GM12878 (cell line): ENCODE results near the gene METRN. TPM values are rescaled to one million over a fixed set of nuclear protein-coding genes. Genes with fewer than 3 reads are reported as not detected.

ENCODE experiments used
- ATAC-seq: fragments of 200-7000 bp; cut with Tn5 transposase; 3 replicates; pipeline ENCODE4 v1.9.1; 2020; ENCODE audit warnings: mild to moderate bottlenecking, moderate library complexity
- BruUV-seq: library from RNA; stranded (reverse); fragments of 400-500 nt; replicated peaks from 2 replicates; lab custom pipeline; 2021; lab: Mats Ljungman, UMichigan
- CTCF ChIA-PET: fragments of 300-600 bp; sonication (Branson Sonifier 250); formaldehyde crosslinking; extraction: SDS; loops from one replicate; lab custom pipeline; 2021; ENCODE audit warnings: inconsistent platforms; lab: Yijun Ruan, JAX
- POLR2A ChIA-PET: fragments of 350-600 bp; formaldehyde crosslinking; extraction: SDS; loops from one replicate; lab custom pipeline; 2021; ENCODE audit warnings: inconsistent platforms; lab: Charles Lee
- RAD21 ChIA-PET: fragments of 300-600 bp; sonication (Branson Sonifier 250); formaldehyde crosslinking; loops from one replicate; lab custom pipeline; 2023; ENCODE audit warnings: antibody characterized with exemption; ENCODE audit not compliant: unreplicated experiment; lab: Charles Lee
- SMC1A ChIA-PET: fragments of 300-600 bp; sonication (Branson Sonifier 250); formaldehyde crosslinking; loops from one replicate; lab custom pipeline; 2023; ENCODE audit not compliant: unreplicated experiment, uncharacterized antibody; lab: Charles Lee
- DNase-seq: peaks from one replicate; pipeline ENCODE4 v3.0.0-alpha.2; 2011; ENCODE audit warnings: low read depth, low spot score
- FAIRE-seq: peaks from 3 replicates; lab custom pipeline; 2011; peaks lifted over from hg19 to GRCh38; lab: Jason Lieb, UNC
- H2AFZ ChIP-seq: 2 replicates; pipeline ENCODE4 v1.6.0; 2011; ENCODE audit warnings: low read depth, low read length, control low read depth; ENCODE audit not compliant: control insufficient read depth
- H3K27ac ChIP-seq: 2 replicates; pipeline ENCODE4 v1.5.1; 2011; ENCODE audit warnings: control low read depth; ENCODE audit not compliant: control insufficient read depth, insufficient read depth
- H3K27me3 ChIP-seq, 2 experiments: replicated peaks in 1 of 2; 2 replicates each; pipeline versions ENCODE4 v1.6.0 to v1.6.1; 2011; ENCODE audit warnings: low read length in 1 of 2; ENCODE audit not compliant: control insufficient read depth in 2 of 2, insufficient read depth in 2 of 2
- H3K36me3 ChIP-seq, 2 experiments: 2 replicates each; pipeline ENCODE4 v1.5.1; 2011; ENCODE audit warnings: low read length in 1 of 2; ENCODE audit not compliant: control insufficient read depth in 2 of 2, insufficient read depth in 2 of 2
- H3K4me1 ChIP-seq: 2 replicates; pipeline ENCODE4 v1.6.1; 2011; ENCODE audit warnings: mild to moderate bottlenecking, low read length, moderate library complexity, mixed read lengths; ENCODE audit not compliant: control insufficient read depth, insufficient read depth
- H3K4me2 ChIP-seq: 2 replicates; pipeline ENCODE4 v1.6.0; 2011; ENCODE audit warnings: control low read depth; ENCODE audit not compliant: control insufficient read depth, insufficient read depth
- H3K4me3 ChIP-seq: fragments of 200-600 bp; sonication (generic); 2 replicates; pipeline ENCODE4 v1.5.1; 2016
- H3K79me2 ChIP-seq: 2 replicates; pipeline ENCODE4 v1.6.0; 2011; ENCODE audit warnings: low read length; ENCODE audit not compliant: control insufficient read depth, insufficient read depth
- H3K9ac ChIP-seq: 2 replicates; pipeline ENCODE4 v1.8.0; 2011; ENCODE audit warnings: low read length, control low read depth, mixed read lengths; ENCODE audit not compliant: control insufficient read depth, insufficient read depth
- H3K9me3 ChIP-seq: replicated peaks from 3 replicates; pipeline ENCODE4 v1.5.1; 2011; ENCODE audit warnings: mild to moderate bottlenecking, low read length; ENCODE audit not compliant: control insufficient read depth, insufficient read depth
- H4K20me1 ChIP-seq: 2 replicates; pipeline ENCODE4 v1.6.0; 2011; ENCODE audit not compliant: control insufficient read depth, insufficient read depth
- ASH2L ChIP-seq: fragments of 300-600, 200-600 bp; sonication (generic); IDR thresholded peaks from 2 replicates; pipeline ENCODE4 v1.6.1; 2017; ENCODE audit warnings: low read depth, mild to moderate bottlenecking, borderline replicate concordance
- ATF2 ChIP-seq: IDR thresholded peaks from 2 replicates; pipeline ENCODE4 v1.6.1; 2012; ENCODE audit warnings: low read length, inconsistent platforms
- BCLAF1 ChIP-seq: fragments of 450-650 bp; IDR thresholded peaks from 2 replicates; pipeline ENCODE4 v1.6.1; 2017; ENCODE audit warnings: antibody characterized with exemption, mild to moderate bottlenecking, moderate library complexity
- BRCA1 ChIP-seq: IDR thresholded peaks from 2 replicates; pipeline ENCODE4 v1.6.1; 2011; ENCODE audit warnings: low read depth, low read length, improper control_type of control experiment
- CBX5 ChIP-seq: sonication (generic); IDR thresholded peaks from 2 replicates; pipeline ENCODE4 v1.6.1; 2016; ENCODE audit warnings: low read depth, moderate library complexity, mild to moderate bottlenecking, inconsistent platforms
- EED ChIP-seq: sonication (generic); IDR thresholded peaks from 2 replicates; pipeline ENCODE4 v1.6.1; 2016; ENCODE audit warnings: antibody characterized with exemption, low read depth
- KAT2A ChIP-seq: conservative IDR thresholded peaks from 2 replicates; pipeline ENCODE4 v1.6.1; 2011; ENCODE audit warnings: low read depth, low read length; ENCODE audit not compliant: control insufficient read depth
- MLLT1 ChIP-seq: fragments of 450-650 bp; IDR thresholded peaks from 2 replicates; pipeline ENCODE4 v1.6.1; 2016; ENCODE audit warnings: mild to moderate bottlenecking
- NR2C1 ChIP-seq: fragments of 450-650 bp; IDR thresholded peaks from 2 replicates; pipeline ENCODE4 v1.6.1; 2017; ENCODE audit warnings: antibody characterized with exemption, mild to moderate bottlenecking, moderate library complexity
- PAX5 ChIP-seq: IDR thresholded peaks from 2 replicates; pipeline ENCODE4 v1.6.1; 2011; ENCODE audit warnings: low read depth, low read length, borderline replicate concordance
- RBBP5 ChIP-seq: fragments of 200-600 bp; sonication (generic); conservative IDR thresholded peaks from 2 replicates; pipeline ENCODE4 v1.6.1; 2016
- SP1 ChIP-seq: IDR thresholded peaks from one replicate; pipeline ENCODE4 v1.6.1; 2011; ENCODE audit warnings: low read depth, low read length
- SPI1 ChIP-seq: IDR thresholded peaks from 2 replicates; pipeline ENCODE4 v1.6.1; 2011; ENCODE audit warnings: low read depth, mild to moderate bottlenecking, low read length, moderate library complexity, borderline replicate concordance; ENCODE audit not compliant: insufficient read depth
- STAT1 ChIP-seq: fragments of 450-650 bp; conservative IDR thresholded peaks from 2 replicates; pipeline ENCODE4 v1.6.1; 2014; ENCODE audit warnings: antibody characterized with exemption, mild to moderate bottlenecking
- ZBTB4 ChIP-seq: fragments of 450-650 bp; formaldehyde crosslinking; IDR thresholded peaks from 2 replicates; pipeline ENCODE4 v1.4.0; 2022; ENCODE audit warnings: mild to moderate bottlenecking, moderate library complexity
- ZNF622 ChIP-seq: fragments of 450-650 bp; IDR thresholded peaks from 2 replicates; pipeline ENCODE4 v1.6.1; 2017; ENCODE audit warnings: mild to moderate bottlenecking, inconsistent platforms
- ZSCAN29 ChIP-seq: fragments of 450-650 bp; IDR thresholded peaks from 2 replicates; pipeline ENCODE4 v1.6.1; 2017; ENCODE audit warnings: mild to moderate bottlenecking, moderate library complexity
- WGBS: methylation state at CpG from one replicate; pipeline ENCODE4 v1.1.6; 2016; ENCODE audit warnings: low lambda C conversion rate; ENCODE audit not compliant: insufficient replicate concordance, insufficient coverage; ENCODE audit errors: missing lambda C conversion rate; 5-methylcytosine and 5-hydroxymethylcytosine counted together
- in situ Hi-C: fragments of 300-500 bp; cut with MboI; formaldehyde crosslinking; loops from 9 replicates; pipeline ENCODE4 v1.14.3; 2018; ENCODE audit warnings: mixed read lengths
- intact Hi-C: fragments of 100-400 bp; cut with micrococcal nuclease; formaldehyde crosslinking; loops from one replicate; pipeline ENCODE4 v1.14.2; 2022; ENCODE audit not compliant: unreplicated experiment
- polyA plus RNA-seq, 11 experiments: library from polyadenylated mRNA; depleted of rRNA in 4 of 11; unstranded in 6 of 11; stranded (reverse) in 5 of 11; fragments of >200 nt; fragmentation: Nextera tagmentation in 4 of 11; fragmentation: Illumina TruSeq in 1 of 11; extraction: Ambion mirVana in 4 of 11; extraction: Trizol in 1 of 11; gene quantifications; 1 replicate in 1 of 11; 2 replicates in 10 of 11; pipeline versions ENCODE4 v1.2.1 to v1.2.3, GENCODE V29; 2011 to 2016; ENCODE audit warnings: inconsistent platforms in 2 of 11, missing spikeins in 2 of 11, low read depth in 1 of 11
- total RNA-seq, 4 experiments: library from RNA; depleted of rRNA in 3 of 4; stranded (reverse); fragments of >200 nt in 3 of 4; fragmentation: Illumina TruSeq in 1 of 4; extraction: Trizol in 1 of 4; gene quantifications; 2 replicates each; pipeline versions ENCODE4 v1.2.1 to v1.2.3, GENCODE V29; 2013 to 2021

Gene METRN
- total and polyA plus RNA-seq, 10 of the 15 experiments (the other 5 are each of a cell fraction or from before 2014, with no cell fraction given), result 0.11 to 12.8 (median 1.1) TPM; not detected in 1

- in situ Hi-C loops, result loop anchor here (10.0 kb wide), 1 partner anchor 272 kb away; the partner anchor contains the start of gene NME4
- ChIA-PET POLR2A (no interaction called here), RAD21 (interaction anchor here (1.1 kb wide), 1 partner anchor 14 kb away, joined by 3 read pairs; the partner anchor contains the start of gene STUB1), CTCF (interaction anchor here (1.6 kb wide), 1 partner anchor 14 kb away, joined by 4 read pairs; the partner anchor contains the start of gene STUB1), SMC1A (no interaction called here)
- Histone ChIP-seq H3K9ac (no peak overlapping the region), H2AFZ (no peak overlapping the region), H3K27me3 (no peaks in the 10 kb centered on the region), H3K4me2 (no peak overlapping the region), H3K27ac (no peak overlapping the region), H3K9me3 (no peaks in the 10 kb centered on the region), H3K4me3 (no peak overlapping the region), H4K20me1 (no peaks in the 10 kb centered on the region), H3K36me3 (peaks cover 0 to 12% of the 10 kb centered on the region in 2 experiments; a peak in 3 of 4 replicates), H3K4me1 (peaks cover 2% of the 10 kb centered on the region; the same call in 1 of the 2 replicates), H3K79me2 (peaks cover 16% of the 10 kb centered on the region)
- no peak for DNase-seq
- no TSS peak for BruUV-seq
- FAIRE-seq, result no peak
- intact Hi-C loops, result loop anchor here (10.0 kb wide), 1 partner anchor 272 kb away; the partner anchor contains the start of gene NME4
- WGBS, result 81% methylated on average over 13 of the region's 13 CpGs
- no peak for ATAC-seq
- TF ChIP-seq STAT1, result no peak
- no peak for TF ChIP-seq PAX5
- TF ChIP-seq RBBP5, result no peak
- TF ChIP-seq SP1, result no peak
- no peak for TF ChIP-seq MLLT1
- no peak for TF ChIP-seq BCLAF1
- no peak for TF ChIP-seq ATF2
- TF ChIP-seq KAT2A, result no peak
- TF ChIP-seq ZSCAN29, result no peak
- no peak for TF ChIP-seq ZBTB4 (CRISPR knock-in tag)
- TF ChIP-seq ASH2L, result no peak
- no peak for TF ChIP-seq BRCA1
- TF ChIP-seq CBX5, result no peak
- TF ChIP-seq EED, result no peak
- TF ChIP-seq SPI1, result no peak
- no peak for TF ChIP-seq NR2C1
- no peak for TF ChIP-seq ZNF622
Observed at GRCh38 chr16:666572-666971, 48.3 kb upstream of the METRN start.
